Gastrocnemius medialis (tissue), 4 donors: Measurements from ENCODE around the gene NR1H2. TPM values are rescaled to one million over a fixed set of nuclear protein-coding genes. Genes with fewer than 3 reads are reported as not detected.

ENCODE experiments used
- ATAC-seq, 2 donors: fragments of 150-250 bp; one replicate each; pipeline ENCODE4 v1.9.1; 2016
- DNase-seq, 2 donors: peaks; one replicate each; pipeline ENCODE4 v3.0.0-alpha.2; 2019
- H3K27ac ChIP-seq, 4 donors: fragments of 200-600 bp; sonication (generic); 1 replicate in 1 of 4; 2 replicates in 3 of 4; pipeline ENCODE4 v1.5.1; 2016 to 2018; ENCODE audit warnings: mild to moderate bottlenecking in 2 of 4, moderate library complexity in 1 of 4
- H3K27me3 ChIP-seq, 3 donors: fragments of 200-600 bp; sonication (generic) in 2 of 3; 1 replicate in 1 of 3; 2 replicates in 2 of 3; pipeline versions ENCODE4 v1.5.1 to v1.6.0; 2016 to 2019; ENCODE audit warnings: mild to moderate bottlenecking in 1 of 3, moderate library complexity in 1 of 3
- H3K36me3 ChIP-seq, 2 donors: fragments of 200-600 bp; sonication (generic) in 1 of 2; one replicate each; pipeline ENCODE4 v1.5.1; 2017 to 2018
- H3K4me1 ChIP-seq, 2 donors: fragments of 200-600 bp; sonication (generic) in 1 of 2; one replicate each; pipeline ENCODE4 v1.5.1; 2016 to 2017; ENCODE audit warnings: mild to moderate bottlenecking in 2 of 2
- H3K4me3 ChIP-seq, 4 donors: fragments of 200-600 bp; sonication (generic) in 3 of 4; 1 replicate in 1 of 4; 2 replicates in 3 of 4; pipeline ENCODE4 v1.5.1; 2016 to 2019; ENCODE audit warnings: mild to moderate bottlenecking in 2 of 4
- H3K9me3 ChIP-seq, 3 donors: fragments of 200-600 bp; sonication (generic) in 2 of 3; 1 replicate in 1 of 3; 2 replicates in 2 of 3; pipeline ENCODE4 v1.5.1; 2016 to 2019
- CTCF ChIP-seq, 5 experiments: fragments of 450-650 bp in 3 of 5; fragments of 200-600 bp in 2 of 5; sonication (generic) in 2 of 5; IDR thresholded peaks in 4 of 5; conservative IDR thresholded peaks in 1 of 5; 1 replicate in 4 of 5; 2 replicates in 1 of 5; pipeline ENCODE4 v1.5.1; 2016 to 2019; ENCODE audit warnings: antibody characterized with exemption in 5 of 5, mild to moderate bottlenecking in 3 of 5, moderate library complexity in 3 of 5
- POLR2A ChIP-seq, 2 donors: fragments of 450-650 bp; IDR thresholded peaks; one replicate each; pipeline ENCODE4 v1.6.1; 2017; ENCODE audit warnings: antibody characterized with exemption in 2 of 2, mild to moderate bottlenecking in 2 of 2, moderate library complexity in 2 of 2
- in situ Hi-C, 4 donors: fragments of 200-750 bp; cut with MboI; loops; one replicate each; pipeline versions ENCODE4 v1.15.0 to v1.8.0; 2017; ENCODE audit warnings: low sequenced_read_pairs in 4 of 4
- intact Hi-C: fragments of 100-400 bp; cut with DNase I; formaldehyde crosslinking; loops from one replicate; pipeline ENCODE4 v1.15.1; 2023; ENCODE audit warnings: low total_unique reads
- total RNA-seq, 4 donors: library from RNA; depleted of rRNA; stranded (reverse); fragments of >200 nt; gene quantifications; one replicate each; pipeline versions ENCODE4 v1.1.0 to v1.2.3, GENCODE V29; 2016

Gene NR1H2
- total RNA-seq, 4 donors from 2014 or later: 155 to 232 (median 200) TPM

- in situ Hi-C loops: loop anchor here in 2 of 4 donors (10.0 kb wide), 1 partner anchor 50 kb away; the partner anchor contains the start of gene NAPSA (in 2 of the 2)
- intact Hi-C loops: loop anchor here (1.0 kb wide), 2 partner anchors 47 to 58 kb away; no protein-coding TSS in a partner anchor
- peak; percentile 55 to 74 for ATAC-seq
Measured at GRCh38 chr19:50414864-50415660, 38.8 kb downstream of the NR1H2 start.

DNA sequence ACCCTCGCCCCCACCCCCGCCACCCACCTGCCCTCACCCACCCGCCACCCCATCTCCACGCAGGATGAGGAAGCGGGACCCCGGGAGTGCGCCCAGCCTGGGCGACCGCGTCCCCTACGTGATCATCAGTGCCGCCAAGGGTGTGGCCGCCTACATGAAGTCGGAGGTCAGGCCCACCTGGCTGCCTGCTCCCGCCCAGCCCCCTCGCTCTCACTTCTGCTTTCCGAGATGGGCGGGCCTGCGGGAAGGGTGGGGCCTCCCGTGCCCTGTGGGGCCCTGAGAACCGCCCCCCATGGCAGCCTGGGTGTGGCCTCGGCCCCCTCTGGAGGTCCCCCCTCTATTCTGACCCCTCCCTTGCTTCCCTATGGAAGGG is 39.4 kb downstream of the NR1H2 start:
- in situ Hi-C loops (loop anchor here in 2 of 4 donors (10.0 kb wide), 1 partner anchor 51 kb away; the partner anchor contains the start of gene NAPSA (in 2 of the 2)), intact Hi-C loops (no loop called here)
- H3K27ac ChIP-seq: no peak overlapping the region
- TF ChIP-seq POLR2A (IDR thresholded peaks at IDR 0.05) (no peak), CTCF (IDR thresholded peaks at IDR 0.05 in 4 of 5, conservative IDR thresholded peaks at IDR 0.05 in 1 of 5) (no peak)
- peaks cover 0 to 18% (median 11%) of the 10 kb centered on the region in 3 donors for H3K27me3 ChIP-seq
- no peak overlapping the region for H3K4me3 ChIP-seq
- DNase-seq (no peak), ATAC-seq (no peak)
- no peaks in the 10 kb centered on the region for H3K9me3 ChIP-seq
- H3K4me1 ChIP-seq: peaks cover 0 to 8% of the 10 kb centered on the region in 2 donors
- H3K36me3 ChIP-seq: no peaks in the 10 kb centered on the region

More at GRCh38 chr19:50414864-50415660, 38.8 kb downstream of the NR1H2 start:
- H3K4me3 ChIP-seq: no peak overlapping the region
- no peaks in the 10 kb centered on the region for H3K9me3 ChIP-seq
- peak; percentile 47 to 58 for DNase-seq
- no peak overlapping the region for H3K27ac ChIP-seq
- H3K36me3 ChIP-seq: no peaks in the 10 kb centered on the region
- peaks cover 0 to 14% (median 11%) of the 10 kb centered on the region in 3 donors for H3K27me3 ChIP-seq
- H3K4me1 ChIP-seq: peaks cover 0 to 8% of the 10 kb centered on the region in 2 donors
- TF ChIP-seq POLR2A (IDR thresholded peaks at IDR 0.05) (no peak), CTCF (IDR thresholded peaks at IDR 0.05 in 4 of 5, conservative IDR thresholded peaks at IDR 0.05 in 1 of 5) (peak; percentile 46 to 87 (median 83))

GRCh38 chr19:50416034-50416977 is 40.0 kb downstream of the NR1H2 start:
- H3K36me3 ChIP-seq: no peaks in the 10 kb centered on the region
- H3K27ac ChIP-seq: no peak overlapping the region
- in situ Hi-C loops: loop anchor here in 2 of 4 donors (10.0 kb wide), 1 partner anchor 52 kb away; the partner anchor contains the start of gene NAPSA (in 2 of the 2)
- peaks cover 0 to 8% of the 10 kb centered on the region in 2 donors for H3K4me1 ChIP-seq
- no peaks in the 10 kb centered on the region for H3K9me3 ChIP-seq
- no peak for ATAC-seq
- peaks cover 2 to 20% (median 11%) of the 10 kb centered on the region in 3 donors for H3K27me3 ChIP-seq
- DNase-seq: no peak
- intact Hi-C loops: no loop called here
- H3K4me3 ChIP-seq: no peak overlapping the region
- no peak for TF ChIP-seq CTCF (IDR thresholded peaks at IDR 0.05 in 4 of 5, conservative IDR thresholded peaks at IDR 0.05 in 1 of 5)
- no peak for TF ChIP-seq POLR2A (IDR thresholded peaks at IDR 0.05)
